ENCODE measurements around the gene TLR1.

DNA sequence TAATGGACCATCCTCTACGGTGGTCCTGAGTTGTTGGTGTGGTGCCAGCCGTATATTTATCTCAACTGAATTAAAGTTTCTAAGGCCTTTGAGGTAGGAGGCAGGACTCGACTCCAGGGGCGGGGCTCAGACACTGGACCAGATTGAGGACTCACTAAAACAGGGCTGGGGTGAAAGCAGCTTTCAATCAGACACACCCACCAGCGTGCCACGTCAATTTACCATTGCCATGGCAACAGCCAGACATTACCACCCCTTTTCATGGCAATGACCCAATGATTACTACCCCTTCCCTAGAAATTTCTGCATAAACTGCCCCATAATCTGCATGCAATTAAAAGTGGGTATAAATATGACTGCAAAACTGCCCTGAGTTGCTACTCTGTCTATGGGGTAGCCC is 6.7 kb upstream of the TLR1 start:
- TF ChIP-seq, protein P1, sequence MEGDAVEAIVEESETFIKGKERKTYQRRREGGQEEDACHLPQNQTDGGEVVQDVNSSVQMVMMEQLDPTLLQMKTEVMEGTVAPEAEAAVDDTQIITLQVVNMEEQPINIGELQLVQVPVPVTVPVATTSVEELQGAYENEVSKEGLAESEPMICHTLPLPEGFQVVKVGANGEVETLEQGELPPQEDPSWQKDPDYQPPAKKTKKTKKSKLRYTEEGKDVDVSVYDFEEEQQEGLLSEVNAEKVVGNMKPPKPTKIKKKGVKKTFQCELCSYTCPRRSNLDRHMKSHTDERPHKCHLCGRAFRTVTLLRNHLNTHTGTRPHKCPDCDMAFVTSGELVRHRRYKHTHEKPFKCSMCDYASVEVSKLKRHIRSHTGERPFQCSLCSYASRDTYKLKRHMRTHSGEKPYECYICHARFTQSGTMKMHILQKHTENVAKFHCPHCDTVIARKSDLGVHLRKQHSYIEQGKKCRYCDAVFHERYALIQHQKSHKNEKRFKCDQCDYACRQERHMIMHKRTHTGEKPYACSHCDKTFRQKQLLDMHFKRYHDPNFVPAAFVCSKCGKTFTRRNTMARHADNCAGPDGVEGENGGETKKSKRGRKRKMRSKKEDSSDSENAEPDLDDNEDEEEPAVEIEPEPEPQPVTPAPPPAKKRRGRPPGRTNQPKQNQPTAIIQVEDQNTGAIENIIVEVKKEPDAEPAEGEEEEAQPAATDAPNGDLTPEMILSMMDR (IDR thresholded peaks at IDR 0.05) = no peak
- TF ChIP-seq EP300 (IDR thresholded peaks at IDR 0.05) = no peak
